Measurements from ENCODE around the gene FADS6.
"Not testable (repeated sequence)": the region's sequence is repeated elsewhere in the genome, so short reads cannot be mapped to it uniquely, and the experiment has no call there.

The FADS6 gene

DNA sequence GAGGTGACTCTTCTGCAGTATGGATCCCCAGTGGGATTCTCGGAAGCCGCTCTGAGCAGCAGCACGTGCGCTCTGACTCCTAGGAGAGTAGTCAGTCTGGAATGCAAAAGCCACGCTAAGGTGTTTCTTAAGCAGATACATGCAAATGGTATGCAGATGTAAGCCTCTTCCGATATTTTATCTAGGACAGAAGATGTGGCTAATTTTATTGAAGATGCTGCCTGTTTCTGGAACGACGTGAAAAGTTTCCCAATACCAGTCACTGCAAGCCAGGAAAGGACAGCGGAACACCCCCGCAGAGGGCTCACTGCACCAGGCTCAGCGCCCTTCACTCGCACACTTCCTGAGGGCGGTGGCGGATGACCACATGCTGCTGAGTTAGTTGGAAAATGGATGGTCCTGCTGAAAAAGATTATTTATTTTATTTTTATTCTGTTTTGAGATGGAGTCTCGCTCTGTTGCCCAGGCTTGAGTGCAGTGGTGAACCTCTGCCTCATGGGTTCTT lies 10.1 kb downstream of the FADS6 start:
- DNase-seq: no peak

- no peak for DNase-seq
Observed at GRCh38 chr17:74882517-74883240, 10.8 kb downstream of the FADS6 start.

DNA sequence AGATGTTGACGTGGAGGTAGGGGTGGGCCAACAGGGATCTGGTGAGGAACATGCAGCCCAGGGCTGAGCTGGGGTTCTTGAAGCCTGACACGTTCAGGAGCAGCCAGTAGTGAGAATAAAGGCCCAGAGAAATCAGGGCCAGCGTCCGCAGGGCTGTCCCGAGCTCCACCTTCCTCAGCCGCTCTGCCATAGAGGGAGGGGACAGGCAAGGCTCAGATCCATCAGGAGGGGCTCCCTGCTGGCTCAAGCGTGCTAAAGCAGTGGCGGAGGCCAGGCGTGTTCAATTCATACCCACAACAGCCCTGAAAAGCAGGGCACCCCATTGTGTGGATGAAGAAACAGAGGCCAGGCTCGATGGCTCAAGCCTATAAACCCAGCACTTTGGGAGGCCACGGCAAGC lies 12.4 kb downstream of the FADS6 start:
- DNase-seq: no peak

GRCh38 chr17:74879308-74879707 lies 14.1 kb downstream of the FADS6 start:
- no peak for DNase-seq

- DNase-seq: no peak
Observed at GRCh38 chr17:74878658-74879057, 14.8 kb downstream of the FADS6 start.

- DNase-seq: no peak
Observed at GRCh38 chr17:74877592-74878548, 15.6 kb downstream of the FADS6 start.

- DNase-seq: no peak
Observed at GRCh38 chr17:74875977-74876593, 17.3 kb downstream of the FADS6 start.

DNA sequence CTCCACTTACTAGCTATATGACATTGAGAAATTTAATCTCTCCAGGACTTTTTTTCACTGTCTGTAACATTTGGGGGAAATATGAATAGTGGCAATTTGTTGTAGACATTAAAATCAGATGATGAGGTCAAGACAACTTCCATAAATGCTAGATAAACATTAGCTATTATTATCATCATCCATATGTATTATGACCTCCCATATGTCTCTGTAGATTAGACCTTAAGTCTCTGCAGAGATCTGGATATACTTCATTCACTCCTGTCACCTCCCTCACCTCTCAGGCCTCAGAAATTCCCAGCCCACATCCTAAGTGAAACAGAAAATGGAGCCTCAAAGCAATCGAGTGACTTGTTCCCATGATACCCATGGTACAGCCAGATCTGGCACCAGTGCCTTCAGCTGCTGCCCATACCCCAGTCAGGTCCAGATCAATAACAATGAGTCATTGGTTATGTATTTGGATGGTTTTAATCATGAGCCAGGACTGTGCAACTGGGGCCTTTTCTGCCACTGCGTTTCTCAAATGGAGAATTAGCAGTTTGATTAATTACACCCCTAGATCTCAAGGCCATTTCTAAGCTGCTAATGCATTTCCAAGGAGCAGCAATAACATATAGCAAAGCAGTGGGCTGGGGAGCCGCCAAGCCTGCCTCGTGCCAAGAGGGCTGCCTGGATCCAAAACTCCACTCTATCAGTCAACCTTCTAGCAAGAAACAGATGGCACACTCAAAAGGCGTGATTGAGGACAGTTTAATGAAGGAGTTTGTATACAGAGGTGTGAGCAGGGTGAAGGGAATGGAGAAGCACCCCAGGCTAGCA lies 18.1 kb downstream of the FADS6 start:
- no peak for DNase-seq

GRCh38 chr17:74874615-74875037 lies 18.8 kb downstream of the FADS6 start:
- no peak for DNase-seq

- DNase-seq: no peak
Observed at GRCh38 chr17:74873874-74874614, 19.4 kb downstream of the FADS6 start.

- peak; percentile 98 to 100 (median 99) for DNase-seq
Observed at GRCh38 chr17:74873037-74873873, 20.2 kb downstream of the FADS6 start.

- DNase-seq: no peak
Observed at GRCh38 chr17:74872313-74873036, 21.0 kb downstream of the FADS6 start, which contains the start of gene FDXR. FDXR (minus strand) TSS chr17:74872994; CDS start chr17:74872944, 50 bp downstream.

DNA sequence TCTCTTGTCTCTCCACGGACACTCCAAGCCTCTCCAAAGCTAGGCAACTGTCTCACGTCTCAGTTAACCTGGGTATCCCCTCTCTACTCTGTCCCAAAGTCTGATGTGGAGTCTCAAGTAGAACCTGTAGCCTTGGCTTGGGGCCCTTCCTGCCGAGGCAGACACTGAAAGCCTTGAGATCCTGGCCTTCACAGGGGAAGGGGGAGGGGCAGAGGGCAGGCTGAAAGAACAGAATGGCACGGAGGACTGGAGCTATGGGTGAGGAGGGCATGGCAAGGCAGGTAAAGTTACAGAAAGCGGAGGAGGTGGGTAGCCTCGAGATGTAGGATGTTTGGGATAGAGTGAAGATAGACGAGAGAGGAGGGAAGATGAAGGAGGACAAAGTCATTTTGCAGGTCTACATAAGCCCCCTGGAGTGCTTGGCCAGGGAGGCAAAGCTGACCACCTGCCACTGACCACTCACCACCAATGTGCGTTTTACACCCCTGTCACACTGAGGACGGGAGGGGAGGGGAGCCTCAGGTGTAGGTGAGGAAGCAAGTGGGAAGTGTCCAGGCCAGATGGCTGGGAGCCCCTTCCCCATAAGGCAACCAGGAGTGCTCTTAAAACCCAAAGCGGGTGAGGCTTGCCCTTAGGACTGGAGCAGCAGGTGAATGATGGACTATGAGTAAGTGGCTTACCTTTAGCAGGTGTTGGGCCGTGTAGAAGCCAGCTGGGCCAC lies 21.9 kb downstream of the FADS6 start:
- DNase-seq: no peak

DNA sequence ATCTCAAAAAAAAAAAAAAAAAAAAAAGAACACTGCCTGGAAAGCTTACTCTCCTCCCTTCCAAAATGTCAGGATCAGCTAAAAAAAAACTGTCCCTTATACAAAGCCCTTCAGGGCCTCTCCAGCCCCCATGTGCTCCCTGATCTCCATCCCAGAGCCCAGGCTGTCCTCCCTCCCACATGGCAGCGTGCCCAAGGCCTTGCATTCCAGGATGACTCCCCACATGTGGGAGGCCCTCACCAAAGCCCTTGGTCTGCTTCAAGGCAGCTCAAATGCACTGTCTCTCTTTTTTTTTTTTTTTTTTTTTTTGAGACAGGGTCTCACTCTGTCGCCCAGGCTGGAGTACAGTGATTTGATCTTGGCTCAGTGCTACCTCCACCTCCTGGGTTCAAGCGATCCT lies 22.9 kb downstream of the FADS6 start:
- DNase-seq: no peak

DNA sequence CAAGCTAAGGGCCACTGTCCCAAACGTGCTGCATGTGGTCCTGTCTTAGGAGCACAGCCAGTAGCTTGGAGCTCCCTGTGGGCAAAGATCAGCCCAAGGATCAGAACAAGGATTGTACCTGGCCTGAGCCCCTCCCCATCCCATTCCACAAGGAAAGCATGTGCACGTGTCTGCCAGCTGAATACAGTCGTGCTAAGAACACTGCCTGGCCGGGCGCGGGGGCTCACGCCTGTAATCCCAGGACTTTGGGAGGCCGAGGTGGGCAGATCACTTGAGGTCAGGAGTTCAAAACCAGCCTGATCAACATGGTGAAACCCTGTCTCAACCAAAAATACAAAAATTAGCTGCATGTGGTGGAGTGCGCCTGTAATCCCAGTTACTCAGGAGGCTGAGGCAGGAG lies 23.4 kb downstream of the FADS6 start:
- not testable (repeated sequence) for DNase-seq

- no peak for DNase-seq
Observed at GRCh38 chr17:74868908-74869255, 24.6 kb downstream of the FADS6 start.

DNA sequence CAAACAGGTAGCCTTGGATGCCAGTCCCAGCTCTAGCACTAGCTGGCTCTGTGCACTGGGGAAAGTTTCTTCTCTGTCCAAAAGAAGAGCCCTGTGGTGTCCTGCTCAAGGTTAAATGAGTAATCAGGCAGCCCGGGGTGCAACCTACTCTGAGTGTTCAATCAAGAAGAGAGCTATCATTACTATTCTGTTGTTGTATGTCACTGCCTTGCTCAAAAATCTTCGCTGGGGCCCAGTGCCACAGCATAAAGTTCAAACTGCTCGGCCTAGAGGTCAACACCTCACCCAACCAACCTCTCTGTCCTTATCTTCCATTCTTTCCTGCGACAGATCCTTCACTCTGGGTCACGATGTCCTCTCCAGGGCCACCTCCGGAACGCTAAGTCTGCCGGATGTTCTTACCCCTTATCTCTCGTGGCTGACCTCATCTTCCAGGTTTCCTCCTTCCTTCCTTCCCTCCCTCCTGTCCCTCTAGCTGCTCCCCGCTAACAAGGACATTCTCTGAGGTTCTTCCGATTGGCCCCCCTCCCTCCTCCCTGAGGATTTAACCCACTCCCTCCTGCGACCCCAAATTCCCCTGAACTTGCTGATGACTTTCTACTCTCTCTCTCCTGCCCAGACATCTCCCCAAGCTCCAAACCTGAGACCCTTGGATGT lies 25.1 kb downstream of the FADS6 start:
- DNase-seq: no peak

DNA sequence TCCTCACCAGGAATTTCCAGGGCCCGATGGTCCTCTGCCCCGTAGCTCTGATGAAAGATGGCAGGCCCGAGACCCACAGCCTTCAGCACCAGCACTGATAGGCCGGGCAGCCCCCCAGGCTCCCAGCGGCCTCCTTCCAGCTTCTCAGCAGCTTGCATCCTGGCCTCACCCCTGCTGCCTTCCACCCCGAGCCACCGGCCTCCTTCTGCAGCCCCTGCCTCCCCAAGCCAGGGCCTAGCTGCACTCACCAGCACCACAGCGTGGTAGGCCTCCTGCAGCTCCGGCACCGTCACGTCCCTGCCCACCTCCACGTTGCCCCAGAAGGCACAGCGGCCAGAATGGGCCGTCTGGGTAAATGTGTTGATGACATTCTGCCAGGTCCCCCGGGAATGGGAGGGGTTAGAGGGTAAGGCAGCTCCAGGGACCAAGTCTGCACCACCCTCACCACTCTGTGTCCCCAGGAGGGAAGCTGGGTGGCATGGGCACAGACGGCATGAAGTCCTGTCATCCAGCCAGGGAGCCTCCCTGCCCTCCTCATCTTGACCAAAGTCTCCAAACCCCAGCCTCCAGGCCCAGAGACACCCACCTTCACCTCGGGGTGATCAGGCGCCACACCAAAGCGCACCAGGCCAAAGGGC lies 27.1 kb downstream of the FADS6 start:
- no peak for DNase-seq
